HepG2 (cell line): Measurements from ENCODE around the gene PIKFYVE. TPM values are rescaled to one million over a fixed set of nuclear protein-coding genes. Genes with fewer than 3 reads are reported as not detected.

Experiments
- ATAC-seq: fragments of 200-7000 bp; cut with Tn5 transposase; 3 replicates; pipeline ENCODE4 v1.9.1; 2020; ENCODE audit warnings: mild to moderate bottlenecking, moderate library complexity
- BruUV-seq: library from RNA; stranded (reverse); fragments of 400-500 nt; replicated peaks from 2 replicates; lab custom pipeline; 2021; lab: Mats Ljungman, UMichigan
- CTCF ChIA-PET: fragments of 300-600 bp; formaldehyde crosslinking; extraction: SDS; loops from one replicate; lab custom pipeline; 2021; ENCODE audit warnings: low total read pairs, inconsistent platforms, low intra/inter-chr PET ratio; lab: Yijun Ruan, JAX
- POLR2A ChIA-PET: fragments of 350-600 bp; sonication (Branson Sonifier 250); formaldehyde crosslinking; loops from one replicate; lab custom pipeline; 2020; ENCODE audit warnings: antibody characterized with exemption, inconsistent platforms; lab: Yijun Ruan, JAX
- DNase-seq: peaks from one replicate; pipeline ENCODE4 v3.0.0-alpha.2; 2015; ENCODE audit warnings: low spot score
- FAIRE-seq: peaks from 3 replicates; lab custom pipeline; 2011; peaks lifted over from hg19 to GRCh38; lab: Jason Lieb, UNC
- H2AFZ ChIP-seq: one replicate; pipeline ENCODE4 v1.6.1; 2011; ENCODE audit warnings: low read length, inconsistent platforms
- H3K27ac ChIP-seq: fragments of 300-600 bp; 3 replicates; pipeline ENCODE4 v1.8.0; 2011; ENCODE audit warnings: mixed run types, mild to moderate bottlenecking, mixed read lengths, low read length, inconsistent platforms; ENCODE audit not compliant: insufficient read depth; ENCODE audit errors: extremely low read length
- H3K27me3 ChIP-seq, 2 experiments: fragments of 200-600 bp in 1 of 2; 2 replicates in 1 of 2; 3 replicates in 1 of 2; pipeline versions ENCODE4 v1.6.0 to v1.8.0; 2011; ENCODE audit warnings: low read length in 2 of 2, mild to moderate bottlenecking in 2 of 2, moderate library complexity in 2 of 2, inconsistent platforms in 1 of 2; ENCODE audit not compliant: insufficient read depth in 2 of 2, control insufficient read depth in 1 of 2
- H3K36me3 ChIP-seq, 2 experiments: fragments of 200-600 bp in 1 of 2; replicated peaks in 1 of 2; 2 replicates in 1 of 2; 3 replicates in 1 of 2; pipeline versions ENCODE4 v1.5.1 to v1.8.0; 2011; ENCODE audit warnings: low read length in 2 of 2, inconsistent platforms in 1 of 2; ENCODE audit not compliant: insufficient read depth in 2 of 2, control insufficient read depth in 1 of 2
- H3K4me1 ChIP-seq: 2 replicates; pipeline ENCODE4 v1.5.1; 2012; ENCODE audit warnings: low read length, inconsistent platforms; ENCODE audit not compliant: insufficient read depth
- H3K4me2 ChIP-seq: 2 replicates; pipeline ENCODE4 v1.6.0; 2011; ENCODE audit warnings: low read depth, low read length, inconsistent platforms
- H3K4me3 ChIP-seq, 3 experiments: fragments of 200-600 bp in 1 of 3; sonication (generic), shearing (Covaris generic) in 1 of 3; replicated peaks in 1 of 3; 2 replicates each; pipeline ENCODE4 v1.5.1; 2011 to 2016; ENCODE audit warnings: low read length in 3 of 3, inconsistent platforms in 2 of 3, low read depth in 2 of 3, mild to moderate bottlenecking in 2 of 3, control low read depth in 1 of 3, mixed read lengths in 1 of 3; ENCODE audit not compliant: insufficient read depth in 1 of 3
- H3K79me2 ChIP-seq: one replicate; pipeline ENCODE4 v1.6.1; 2011; ENCODE audit warnings: low read length, inconsistent platforms; ENCODE audit not compliant: insufficient read depth
- H3K9ac ChIP-seq: 2 replicates; pipeline ENCODE4 v1.6.0; 2011; ENCODE audit warnings: mild to moderate bottlenecking, low read depth, low read length, inconsistent platforms; ENCODE audit not compliant: insufficient read depth
- H3K9me3 ChIP-seq: 2 replicates; pipeline ENCODE4 v1.5.1; 2012; ENCODE audit warnings: mild to moderate bottlenecking, low read length
- H4K20me1 ChIP-seq: 2 replicates; pipeline ENCODE4 v1.6.0; 2011; ENCODE audit warnings: inconsistent platforms, mild to moderate bottlenecking, low read length, moderate library complexity; ENCODE audit not compliant: insufficient read depth
- ATM ChIP-seq: fragments of 450-650 bp; IDR thresholded peaks from 2 replicates; pipeline ENCODE4 v1.7.1; 2017; ENCODE audit warnings: mild to moderate bottlenecking, borderline replicate concordance
- GATAD2A ChIP-seq: IDR thresholded peaks from 2 replicates; pipeline ENCODE4 v1.6.1; 2016
- GZF1 ChIP-seq: sonication (generic); formaldehyde crosslinking; IDR thresholded peaks from 2 replicates; pipeline ENCODE4 v1.5.1; 2020; ENCODE audit warnings: mild to moderate bottlenecking, missing genetic modification reagents
- NFKB2 ChIP-seq: sonication (generic); formaldehyde crosslinking; IDR thresholded peaks from 2 replicates; pipeline ENCODE4 v1.4.0; 2020; ENCODE audit warnings: missing genetic modification reagents, borderline replicate concordance
- PREB ChIP-seq: sonication (generic); formaldehyde crosslinking; IDR thresholded peaks from 2 replicates; pipeline ENCODE4 v1.4.0; 2020; ENCODE audit warnings: missing genetic modification reagents
- SPEN ChIP-seq: sonication (generic); formaldehyde crosslinking; IDR thresholded peaks from 2 replicates; pipeline ENCODE4 v1.5.1; 2020; ENCODE audit warnings: low read depth, mild to moderate bottlenecking, missing genetic modification reagents
- ZBTB4 ChIP-seq: sonication (generic); formaldehyde crosslinking; IDR thresholded peaks from 2 replicates; pipeline ENCODE4 v1.4.0; 2020; ENCODE audit warnings: missing genetic modification reagents, mild to moderate bottlenecking, borderline replicate concordance
- ZBTB42 ChIP-seq: sonication (generic); formaldehyde crosslinking; IDR thresholded peaks from 2 replicates; pipeline ENCODE4 v1.5.0; 2020; ENCODE audit warnings: mild to moderate bottlenecking, missing genetic modification reagents
- ZNF530 ChIP-seq: sonication (generic); formaldehyde crosslinking; IDR thresholded peaks from 2 replicates; pipeline ENCODE4 v1.5.0; 2020; ENCODE audit warnings: low read depth, mild to moderate bottlenecking, missing genetic modification reagents
- ZNF557 ChIP-seq: sonication (generic); formaldehyde crosslinking; IDR thresholded peaks from 2 replicates; pipeline ENCODE4 v1.4.0; 2020; ENCODE audit warnings: missing genetic modification reagents
- ZNF577 ChIP-seq: sonication (generic); formaldehyde crosslinking; IDR thresholded peaks from 2 replicates; pipeline ENCODE4 v1.4.0; 2020; ENCODE audit warnings: mild to moderate bottlenecking, low read depth, missing genetic modification reagents, borderline replicate concordance
- WGBS: methylation state at CpG from one replicate; pipeline ENCODE4 v1.1.6; 2017; ENCODE audit warnings: low lambda C conversion rate; 5-methylcytosine and 5-hydroxymethylcytosine counted together
- in situ Hi-C: cut with HindIII; loops from 2 replicates; pipeline ENCODE4 v1.10.0; 2017; ENCODE audit warnings: low pct_unique_long_range_greater_than_20kb; ENCODE audit not compliant: extremely low pct_ligation_motif_present
- intact Hi-C: fragments of 100-400 bp; cut with micrococcal nuclease; formaldehyde crosslinking; loops from one replicate; pipeline ENCODE4 v1.10.0; 2022; ENCODE audit not compliant: unreplicated experiment
- polyA plus RNA-seq, 8 experiments: library from polyadenylated mRNA; depleted of rRNA in 3 of 8; stranded (reverse) in 7 of 8; unstranded in 1 of 8; fragments of >200 nt; fragmentation: Illumina TruSeq in 4 of 8; extraction: Trizol in 4 of 8; gene quantifications; 2 replicates each; pipeline versions ENCODE4 v1.2.1 to v1.2.3, GENCODE V29; 2011 to 2016; ENCODE audit warnings: low read depth in 4 of 8, missing spikeins in 1 of 8, mixed read lengths in 1 of 8; ENCODE audit not compliant: insufficient read depth in 1 of 8
- total RNA-seq, 5 experiments: library from RNA; depleted of rRNA; stranded (reverse); fragments of >200 nt; fragmentation: Illumina TruSeq; extraction: Trizol; gene quantifications; 2 replicates each; pipeline ENCODE4 v1.2.3, GENCODE V29; 2016; ENCODE audit warnings: low read depth in 1 of 5

Gene PIKFYVE
- total and polyA plus RNA-seq, 2 of the 13 experiments (the other 11 are each of a cell fraction or from before 2014, with no cell fraction given), result 20.2 to 21.7 TPM

GRCh38 chr2:208363485-208363884 lies 97.4 kb downstream of the PIKFYVE start:
- 16% methylated on average over 2 of the region's 2 CpGs for WGBS
- CTCF ChIA-PET, result no interaction called here
- no peaks in the 10 kb centered on the region for H3K79me2 ChIP-seq
- FAIRE-seq (no peak), ATAC-seq (no peak), DNase-seq (no peak)
- H3K36me3 ChIP-seq, result no peaks in the 10 kb centered on the region
- no peak overlapping the region for H3K4me3 ChIP-seq
- H3K27me3 ChIP-seq, result no peaks in the 10 kb centered on the region
- H3K4me2 ChIP-seq, result no peak overlapping the region
- H3K27ac ChIP-seq, result no peak overlapping the region
- intact Hi-C loops, result no loop called here
- no peaks in the 10 kb centered on the region for H3K4me1 ChIP-seq
- in situ Hi-C loops, result no loop called here
- H2AFZ ChIP-seq, result no peak overlapping the region
- H3K9ac ChIP-seq, result no peak overlapping the region
- H4K20me1 ChIP-seq, result no peaks in the 10 kb centered on the region
- peaks cover 13% of the 10 kb centered on the region for H3K9me3 ChIP-seq
- no peak for TF ChIP-seq SPEN (CRISPR knock-in tag)
- TF ChIP-seq, all 625 proteins: peak for 0
- POLR2A ChIA-PET, result no interaction called here
- no TSS peak for BruUV-seq

GRCh38 chr2:208366215-208367127 lies 100.4 kb downstream of the PIKFYVE start:
- Histone ChIP-seq H3K4me1 (peaks cover 27% of the 10 kb centered on the region), H3K27ac (no peak overlapping the region), H4K20me1 (no peaks in the 10 kb centered on the region), H3K27me3 (no peaks in the 10 kb centered on the region), H3K4me2 (no peak overlapping the region), H3K9me3 (peaks cover 13% of the 10 kb centered on the region), H3K4me3 (no peak overlapping the region), H3K36me3 (no peaks in the 10 kb centered on the region), H3K79me2 (no peaks in the 10 kb centered on the region), H2AFZ (no peak overlapping the region), H3K9ac (no peak overlapping the region)
- intact Hi-C loops, result loop anchor here (5.0 kb wide), 1 partner anchor 1801 kb away; no protein-coding TSS in a partner anchor
- in situ Hi-C loops, result no loop called here
- WGBS, result 66% methylated on average over 4 of the region's 4 CpGs
- no TSS peak for BruUV-seq
- no peak for DNase-seq
- no peak for ATAC-seq
- FAIRE-seq, result no peak
- ChIA-PET POLR2A (no interaction called here), CTCF (no interaction called here)
- TF ChIP-seq ZBTB42 (CRISPR knock-in tag) (no peak), PREB (CRISPR knock-in tag) (no peak), ZNF530 (no peak), ZBTB4 (no peak), NFKB2 (no peak), ZNF557 (CRISPR knock-in tag) (no peak), ATM (no peak), ZNF577 (CRISPR knock-in tag) (no peak), GZF1 (CRISPR knock-in tag) (no peak), GATAD2A (CRISPR knock-in tag) (no peak)
